Neuronal stem cell (in vitro differentiated cells): ENCODE results near the gene CYTL1.
"Not testable (repeated sequence)": the region's sequence is repeated elsewhere in the genome, so short reads cannot be mapped to it uniquely, and the experiment has no call there.

ENCODE experiments used
- DNase-seq: peaks from one replicate; pipeline ENCODE4 v3.0.0-alpha.2; 2013; ENCODE audit warnings: low spot score
- H2AFZ ChIP-seq: one replicate; pipeline ENCODE4 v1.6.1; 2013; ENCODE audit warnings: mild to moderate bottlenecking, low read length, inconsistent platforms
- H2AK5ac ChIP-seq: 2 replicates; pipeline ENCODE4 v1.6.1; 2013; ENCODE audit warnings: low read depth, mild to moderate bottlenecking, inconsistent platforms, low read length, moderate library complexity, mixed read lengths
- H2BK120ac ChIP-seq: 2 replicates; pipeline ENCODE4 v1.6.1; 2013; ENCODE audit warnings: low read depth, mild to moderate bottlenecking, inconsistent platforms, low read length, moderate library complexity, mixed read lengths
- H2BK12ac ChIP-seq: one replicate; pipeline ENCODE4 v1.6.1; 2013; ENCODE audit warnings: low read length, inconsistent platforms
- H2BK15ac ChIP-seq: 2 replicates; pipeline ENCODE4 v1.6.1; 2013; ENCODE audit warnings: mild to moderate bottlenecking, low read length, inconsistent platforms, mixed read lengths
- H2BK5ac ChIP-seq: one replicate; pipeline ENCODE4 v1.6.1; 2013; ENCODE audit warnings: inconsistent platforms, mild to moderate bottlenecking, low read length, moderate library complexity
- H3K14ac ChIP-seq: one replicate; pipeline ENCODE4 v1.6.1; 2013; ENCODE audit warnings: low read length, inconsistent platforms
- H3K18ac ChIP-seq: 2 replicates; pipeline ENCODE4 v1.6.1; 2013; ENCODE audit warnings: low read length, inconsistent platforms
- H3K23ac ChIP-seq: 2 replicates; pipeline ENCODE4 v1.6.1; 2013; ENCODE audit warnings: low read depth, mild to moderate bottlenecking, mixed read lengths, low read length, inconsistent platforms; ENCODE audit not compliant: poor library complexity
- H3K27ac ChIP-seq: replicated peaks from 3 replicates; pipeline ENCODE4 v1.5.1; 2013; ENCODE audit warnings: low read length, inconsistent platforms
- H3K27me3 ChIP-seq, 3 experiments: 2 replicates each; pipeline ENCODE4 v1.6.1; 2013; ENCODE audit warnings: low read length in 3 of 3, mild to moderate bottlenecking in 2 of 3, inconsistent platforms in 1 of 3, low read depth in 1 of 3, mixed read lengths in 1 of 3, moderate library complexity in 1 of 3; ENCODE audit not compliant: control insufficient read depth in 3 of 3, insufficient read depth in 3 of 3
- H3K36me3 ChIP-seq, 2 donors: replicated peaks in 1 of 2; 2 replicates each; pipeline ENCODE4 v1.6.1; 2013; ENCODE audit warnings: low read length in 2 of 2; ENCODE audit not compliant: control insufficient read depth in 2 of 2, insufficient read depth in 2 of 2
- H3K4ac ChIP-seq: 2 replicates; pipeline ENCODE4 v1.6.1; 2013; ENCODE audit warnings: inconsistent platforms, mild to moderate bottlenecking, low read length, moderate library complexity
- H3K4me1 ChIP-seq, 2 donors: 1 replicate in 1 of 2; 2 replicates in 1 of 2; pipeline ENCODE4 v1.6.1; 2013; ENCODE audit warnings: low read length in 2 of 2, low read depth in 1 of 2; ENCODE audit not compliant: control insufficient read depth in 2 of 2, insufficient read depth in 1 of 2
- H3K4me2 ChIP-seq: one replicate; pipeline ENCODE4 v1.6.1; 2013; ENCODE audit warnings: mild to moderate bottlenecking, low read length, inconsistent platforms; ENCODE audit not compliant: insufficient read depth, poor library complexity, severe bottlenecking
- H3K4me3 ChIP-seq, 2 donors: 2 replicates each; pipeline ENCODE4 v1.5.1; 2013; ENCODE audit warnings: low read length in 2 of 2, mild to moderate bottlenecking in 2 of 2, inconsistent platforms in 1 of 2, moderate library complexity in 1 of 2
- H3K79me1 ChIP-seq: one replicate; pipeline ENCODE4 v1.6.1; 2013; ENCODE audit warnings: low read depth, mild to moderate bottlenecking, inconsistent platforms, low read length, moderate library complexity
- H3K9ac ChIP-seq: one replicate; pipeline ENCODE4 v1.6.1; 2013; ENCODE audit warnings: mild to moderate bottlenecking, low read depth, low read length, inconsistent platforms; ENCODE audit not compliant: poor library complexity
- H3K9me3 ChIP-seq, 2 donors: replicated peaks in 1 of 2; 2 replicates each; pipeline versions ENCODE3 to v1.6.1; 2013; ENCODE audit warnings: low read length in 2 of 2, mild to moderate bottlenecking in 2 of 2, inconsistent platforms in 1 of 2, low read depth in 1 of 2, mixed read lengths in 1 of 2, moderate library complexity in 1 of 2; ENCODE audit not compliant: control insufficient read depth in 2 of 2, insufficient read depth in 1 of 2
- H4K8ac ChIP-seq: one replicate; pipeline ENCODE4 v1.6.1; 2013; ENCODE audit warnings: low read depth, mild to moderate bottlenecking, inconsistent platforms, low read length, moderate library complexity
- H4K91ac ChIP-seq: one replicate; pipeline ENCODE4 v1.6.1; 2013; ENCODE audit warnings: low read length, low read depth, mild to moderate bottlenecking, inconsistent platforms; ENCODE audit not compliant: poor library complexity
- WGBS, 2 donors: extraction: QIAGEN DNeasy Blood & Tissue Kit; methylation state at CpG; one replicate each; pipeline ENCODE4 v1.1.7; 2013; ENCODE audit warnings: missing lambda C conversion rate in 2 of 2, mixed read lengths in 1 of 2; ENCODE audit not compliant: insufficient read length in 2 of 2, insufficient replicate concordance in 1 of 2; ENCODE audit errors: extremely low coverage in 2 of 2; 5-methylcytosine and 5-hydroxymethylcytosine counted together

CYTL1 gene

GRCh38 chr4:4996935-4997334 lies 22.3 kb downstream of the CYTL1 start:
- not testable (repeated sequence) for H3K4me2 ChIP-seq, H3K36me3 ChIP-seq, H2BK5ac ChIP-seq, H3K4me1 ChIP-seq, H3K14ac ChIP-seq, DNase-seq, H3K9ac ChIP-seq, H3K79me1 ChIP-seq, H2BK12ac ChIP-seq, H4K91ac ChIP-seq, H3K4ac ChIP-seq, H3K27ac ChIP-seq, H2BK120ac ChIP-seq, H3K4me3 ChIP-seq, H4K8ac ChIP-seq, H2AFZ ChIP-seq, H3K27me3 ChIP-seq, H2BK15ac ChIP-seq, H3K23ac ChIP-seq, H3K18ac ChIP-seq, H2AK5ac ChIP-seq, H3K9me3 ChIP-seq
- no CpG with 5 or more reads among the region's 1 CpG for WGBS, 2 donors

GRCh38 chr4:4995908-4996265 lies 23.4 kb downstream of the CYTL1 start:
- Histone ChIP-seq H3K9me3 (no peaks in the 10 kb centered on the region), H3K4me2 (no peak overlapping the region), H3K23ac (no peak overlapping the region), H4K91ac (no peak overlapping the region), H2AK5ac (no peak overlapping the region), H2AFZ (no peak overlapping the region), H3K36me3 (no peaks in the 10 kb centered on the region), H3K4ac (no peak overlapping the region), H2BK5ac (no peak overlapping the region), H3K4me3 (no peak overlapping the region), H2BK15ac (no peak overlapping the region), H3K14ac (no peak overlapping the region), H3K9ac (no peak overlapping the region), H3K27ac (no peak overlapping the region), H2BK12ac (no peak overlapping the region), H3K4me1 (no peaks in the 10 kb centered on the region), H3K79me1 (no peaks in the 10 kb centered on the region), H4K8ac (no peak overlapping the region), H3K18ac (no peak overlapping the region), H3K27me3 (no peaks in the 10 kb centered on the region), H2BK120ac (no peak overlapping the region)
- no CpG with 5 or more reads among the region's 8 CpGs for WGBS, 2 donors
- DNase-seq = no peak

- Histone ChIP-seq H4K91ac (no peak overlapping the region), H2BK15ac (no peak overlapping the region), H3K9me3 (no peaks in the 10 kb centered on the region), H3K27ac (no peak overlapping the region), H3K23ac (peak overlapping the region; percentile 38), H3K14ac (no peak overlapping the region), H3K27me3 (no peaks in the 10 kb centered on the region), H2BK120ac (no peak overlapping the region), H3K4me2 (no peak overlapping the region), H3K4ac (no peak overlapping the region), H3K9ac (no peak overlapping the region), H2AK5ac (no peak overlapping the region), H3K79me1 (no peaks in the 10 kb centered on the region), H3K18ac (peak overlapping the region; percentile 33), H4K8ac (no peak overlapping the region), H2AFZ (peak overlapping the region; percentile 70), H3K36me3 (no peaks in the 10 kb centered on the region), H3K4me1 (no peaks in the 10 kb centered on the region), H2BK12ac (no peak overlapping the region), H3K4me3 (no peak overlapping the region), H2BK5ac (no peak overlapping the region)
- no CpG with 5 or more reads among the region's 22 CpGs for WGBS, 2 donors
- peak; percentile 76 for DNase-seq
These were observed 24.0 kb downstream of the CYTL1 start for GRCh38 chr4:4995103-4995907.

GRCh38 chr4:4994312-4995097 lies 24.8 kb downstream of the CYTL1 start:
- Histone ChIP-seq H2BK12ac (peak overlapping the region; percentile 10), H3K23ac (peak overlapping the region; percentile 38), H3K4ac (no peak overlapping the region), H2AK5ac (no peak overlapping the region), H3K4me1 (no peaks in the 10 kb centered on the region), H3K4me3 (no peak overlapping the region), H2BK120ac (no peak overlapping the region), H2BK5ac (no peak overlapping the region), H2BK15ac (no peak overlapping the region), H3K27ac (no peak overlapping the region), H3K79me1 (no peaks in the 10 kb centered on the region), H4K91ac (no peak overlapping the region), H3K14ac (peak overlapping the region; percentile 32), H4K8ac (no peak overlapping the region), H3K36me3 (no peaks in the 10 kb centered on the region), H2AFZ (peak overlapping the region; percentile 70), H3K18ac (no peak overlapping the region), H3K27me3 (no peaks in the 10 kb centered on the region), H3K9ac (peak overlapping the region; percentile 73), H3K4me2 (no peak overlapping the region), H3K9me3 (no peaks in the 10 kb centered on the region)
- no CpG with 5 or more reads among the region's 18 CpGs for WGBS, 2 donors
- no peak for DNase-seq
